Measurements from ENCODE around the gene PSMC1.

PSMC1 gene

GRCh38 chr14:90295870-90296516, 39.6 kb downstream of the PSMC1 start:
- no peak for TF ChIP-seq CTCF (IDR thresholded peaks at IDR 0.05; ENCODE audit: low read depth, low read length)
- H3K4me3 ChIP-seq (ENCODE audit: low read depth, low read length): no peak overlapping the region

- H3K4me3 ChIP-seq (ENCODE audit: low read depth, low read length): no peak overlapping the region
- TF ChIP-seq CTCF (IDR thresholded peaks at IDR 0.05; ENCODE audit: low read depth, low read length): no peak
These were observed 40.3 kb downstream of the PSMC1 start for GRCh38 chr14:90296641-90297040.

GRCh38 chr14:90297876-90298629, 41.7 kb downstream of the PSMC1 start:
- TF ChIP-seq CTCF (IDR thresholded peaks at IDR 0.05; ENCODE audit: low read depth, low read length): no peak
- no peak overlapping the region for H3K4me3 ChIP-seq (ENCODE audit: low read depth, low read length)

- no peak overlapping the region for H3K4me3 ChIP-seq (ENCODE audit: low read depth, low read length)
- no peak for TF ChIP-seq CTCF (IDR thresholded peaks at IDR 0.05; ENCODE audit: low read depth, low read length)
These were observed 43.1 kb downstream of the PSMC1 start for GRCh38 chr14:90299408-90299807.

GRCh38 chr14:90300611-90301047, 44.3 kb downstream of the PSMC1 start:
- H3K4me3 ChIP-seq (ENCODE audit: low read depth, low read length): no peak overlapping the region
- no peak for TF ChIP-seq CTCF (IDR thresholded peaks at IDR 0.05; ENCODE audit: low read depth, low read length)

GRCh38 chr14:90301122-90301521, 44.8 kb downstream of the PSMC1 start:
- H3K4me3 ChIP-seq (ENCODE audit: low read depth, low read length): no peak overlapping the region
- no peak for TF ChIP-seq CTCF (IDR thresholded peaks at IDR 0.05; ENCODE audit: low read depth, low read length)

GRCh38 chr14:90301668-90302090, 45.3 kb downstream of the PSMC1 start:
- no peak overlapping the region for H3K4me3 ChIP-seq (ENCODE audit: low read depth, low read length)
- TF ChIP-seq CTCF (IDR thresholded peaks at IDR 0.05; ENCODE audit: low read depth, low read length): no peak

Measured in WI38 (cell line).